GM11168 (cell line): Measurements from ENCODE around the gene DOK1.
"Not testable (repeated sequence)": the region's sequence is repeated elsewhere in the genome, so short reads cannot be mapped to it uniquely, and the experiment has no call there.

Experiments used
- in situ Hi-C: fragments of 300-500 bp; cut with MboI; formaldehyde crosslinking; loops from one replicate; pipeline ENCODE4 v1.12.0; 2022; ENCODE audit warnings: low sequenced_read_pairs; ENCODE audit not compliant: unreplicated experiment

Gene DOK1

DNA sequence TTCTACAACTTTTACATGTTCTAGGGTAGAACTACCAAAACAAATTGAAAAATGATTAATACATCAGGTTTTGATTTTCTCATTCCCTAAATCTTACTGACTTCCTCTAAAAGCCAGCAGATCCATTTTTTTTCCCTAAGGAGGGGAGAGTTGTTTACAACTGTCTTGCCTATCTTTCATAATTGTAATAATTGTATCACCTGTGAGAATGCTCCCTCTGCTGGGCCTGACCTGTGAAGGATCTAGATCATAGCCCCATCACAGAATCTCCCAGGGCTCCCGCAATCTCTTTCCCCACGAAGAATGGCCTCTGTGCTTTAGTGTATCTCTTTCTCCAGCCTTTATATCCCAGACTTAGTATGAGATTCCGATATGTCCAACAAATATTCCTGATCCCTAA lies 9.9 kb upstream of the DOK1 start:
- in situ Hi-C loops, result no loop called here

DNA sequence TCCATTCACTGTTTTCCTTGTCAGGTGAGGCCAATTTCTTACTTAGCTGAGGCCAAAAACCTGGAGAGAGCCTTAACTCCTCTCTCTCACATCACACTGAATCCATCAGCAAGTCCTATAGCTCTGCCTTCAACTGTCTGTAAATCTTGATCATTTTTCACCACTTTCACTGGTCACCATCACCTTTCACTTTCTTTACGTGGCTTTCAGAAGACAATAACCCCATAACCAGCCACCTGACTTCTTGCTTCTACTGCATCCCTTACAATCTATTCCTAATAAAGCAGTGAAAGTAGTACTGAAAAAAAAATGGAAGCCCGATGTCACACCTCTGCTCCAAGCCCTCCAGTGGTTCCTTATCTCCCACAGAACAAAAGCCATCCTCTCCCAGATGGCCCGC lies 8.5 kb upstream of the DOK1 start:
- in situ Hi-C loops, result no loop called here

DNA sequence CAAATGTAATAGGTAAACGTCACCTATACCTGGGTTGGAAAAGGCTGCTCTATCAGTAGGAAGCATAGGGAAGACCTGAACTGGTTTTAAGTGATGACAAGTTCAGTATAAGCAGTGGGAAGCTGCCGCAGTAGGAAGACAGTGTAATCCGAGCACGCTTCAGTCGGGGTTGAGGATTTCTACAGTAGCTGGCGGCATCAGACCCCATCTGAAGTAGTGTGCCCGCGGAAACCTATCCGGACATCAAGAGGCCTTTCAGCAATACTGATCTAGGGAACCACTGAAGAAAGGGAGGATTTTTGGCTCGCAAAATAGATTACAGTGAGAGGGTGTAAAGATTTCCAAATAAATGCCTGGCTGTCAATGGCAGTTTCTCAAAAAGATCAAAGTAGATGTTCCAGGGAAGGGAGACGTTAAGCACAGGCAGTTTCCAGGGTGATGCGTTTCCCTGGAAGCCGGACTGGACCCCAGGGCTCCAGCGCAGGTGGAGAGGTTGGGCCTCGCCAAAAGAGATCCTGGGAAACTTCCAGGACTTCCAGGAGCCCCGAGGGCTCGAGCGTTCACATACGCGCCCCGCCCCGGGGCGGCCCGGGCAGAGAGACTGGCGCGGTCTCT lies 6.1 kb upstream of the DOK1 start:
- in situ Hi-C loops, result no loop called here

DNA sequence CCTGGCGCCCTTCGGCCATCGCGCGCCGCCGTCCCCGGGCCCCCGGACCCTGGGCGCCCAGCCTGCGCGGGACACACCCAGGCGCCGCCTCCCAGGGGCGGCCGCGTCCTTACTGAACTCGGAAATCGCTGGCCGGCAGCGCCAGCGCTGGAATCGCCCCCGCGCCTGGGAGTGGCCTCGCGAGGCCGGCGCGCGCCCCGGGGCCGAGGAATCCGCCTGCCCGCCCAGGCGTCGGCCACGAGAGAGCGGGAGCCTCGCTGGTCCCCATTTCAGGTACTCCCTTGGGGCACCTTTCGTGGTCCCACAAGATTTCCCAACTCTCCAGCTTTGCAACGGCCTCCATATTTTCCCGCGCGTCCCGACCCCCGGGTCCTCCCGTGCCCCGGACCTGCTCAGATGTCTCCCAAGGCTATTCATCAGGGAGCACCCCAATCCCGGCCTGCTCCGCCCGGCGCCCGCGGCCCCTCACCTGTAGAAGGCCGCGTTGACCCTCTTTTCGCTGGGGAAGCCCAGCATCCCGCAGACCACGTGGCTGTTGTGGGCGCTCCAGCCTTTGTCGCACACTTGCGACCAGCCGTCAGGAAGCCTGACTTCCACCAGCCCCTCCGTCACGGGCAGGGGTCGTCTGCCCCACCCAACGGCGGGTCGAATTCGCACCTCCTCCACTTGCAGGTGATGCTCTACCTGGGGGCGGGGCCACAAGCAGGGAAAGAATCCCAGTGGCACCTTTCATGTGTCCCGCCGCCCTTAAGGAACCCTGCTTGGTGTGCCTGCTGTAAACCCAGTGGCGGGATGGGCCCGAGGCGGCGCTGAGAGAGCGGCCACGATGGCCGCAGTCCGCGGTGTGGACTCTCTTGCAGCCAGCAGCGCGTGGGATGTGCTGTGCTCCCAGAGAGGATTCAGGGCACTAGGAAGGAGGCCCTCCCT lies 5.4 kb upstream of the DOK1 start:
- in situ Hi-C loops, result no loop called here

DNA sequence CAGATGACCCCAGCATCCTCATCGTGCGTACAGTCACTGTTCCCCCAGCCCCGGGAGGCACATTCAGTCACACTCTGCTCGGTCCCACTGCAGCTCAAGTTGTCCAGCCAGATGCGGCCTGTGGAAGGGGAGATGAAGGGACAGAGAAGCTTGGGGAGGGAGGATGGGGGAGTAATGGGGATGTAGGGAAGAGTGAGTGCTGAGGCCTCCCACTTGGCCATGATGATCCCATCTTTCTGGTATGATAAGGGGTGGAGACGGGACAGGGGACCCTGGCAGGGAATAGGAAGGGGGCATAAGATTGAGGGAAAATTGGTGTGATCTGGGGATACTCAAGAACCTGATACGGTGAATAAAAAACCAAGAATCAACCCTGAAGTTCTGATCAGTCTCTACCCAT lies 4.3 kb upstream of the DOK1 start:
- in situ Hi-C loops, result no loop called here

DNA sequence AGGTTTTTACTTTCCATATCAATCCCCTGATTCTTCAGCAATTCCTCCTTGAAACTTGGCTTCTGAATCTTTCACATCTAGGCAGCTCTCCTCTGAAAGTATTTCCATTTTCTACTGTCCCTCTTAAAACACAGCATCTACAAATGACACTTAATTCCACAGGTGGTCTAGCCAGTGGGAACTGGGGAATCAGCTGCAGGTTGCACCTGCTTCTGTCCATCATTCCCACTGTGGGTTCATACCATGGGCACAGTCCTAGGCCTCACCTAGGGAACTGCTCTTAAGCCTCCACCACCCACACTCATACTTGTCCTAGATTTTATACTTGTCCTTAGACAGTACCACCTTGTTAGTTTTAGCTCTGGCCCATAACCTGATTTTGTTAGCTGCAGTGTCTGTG lies 3.0 kb upstream of the DOK1 start:
- in situ Hi-C loops, result no loop called here

DNA sequence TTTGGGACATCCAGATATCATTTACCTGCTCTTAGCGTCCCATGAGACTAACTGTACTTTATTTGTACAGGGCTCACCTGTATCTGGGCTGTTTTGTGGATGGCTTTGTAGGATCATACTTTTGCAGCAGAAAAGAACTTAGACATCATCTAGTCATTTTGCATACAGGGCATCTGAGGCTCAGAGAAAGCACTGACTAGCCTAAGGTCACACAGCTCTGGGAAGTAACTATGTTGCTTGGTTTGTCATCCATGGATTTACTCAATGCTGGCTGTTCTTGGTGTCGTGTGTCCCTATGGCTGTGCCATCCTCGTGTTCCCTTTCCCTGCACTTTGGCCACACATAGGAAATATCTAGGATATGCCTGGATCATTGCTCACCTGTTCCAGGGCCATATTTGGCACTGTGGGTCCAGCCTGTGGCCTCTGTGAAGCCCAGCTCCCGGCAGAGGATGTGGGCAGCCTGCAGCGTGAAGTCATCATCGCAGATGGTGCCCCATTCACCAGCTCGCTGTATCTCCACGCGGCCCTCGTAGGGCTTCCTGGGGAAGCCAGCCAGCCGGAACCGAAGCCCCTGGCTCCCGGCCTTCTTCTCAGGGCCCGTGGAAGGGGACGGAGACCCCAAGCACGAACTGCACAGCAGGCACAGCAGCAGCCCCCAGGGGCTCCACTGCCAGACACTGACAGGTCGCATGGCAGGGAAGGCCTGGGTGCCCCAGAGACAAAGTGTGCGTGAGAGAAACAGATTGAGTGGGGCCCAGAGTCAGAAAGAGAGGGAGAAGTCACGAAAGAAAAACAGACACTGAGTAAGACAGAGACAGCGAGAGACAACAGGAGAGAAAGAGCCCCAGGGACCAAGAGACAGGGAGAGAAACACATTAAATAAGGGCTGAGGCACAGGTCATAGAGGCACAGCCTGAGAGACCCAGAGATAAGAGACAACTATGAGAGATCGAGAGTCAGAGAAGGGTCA lies 2.3 kb upstream of the DOK1 start:
- in situ Hi-C loops, result no loop called here

DNA sequence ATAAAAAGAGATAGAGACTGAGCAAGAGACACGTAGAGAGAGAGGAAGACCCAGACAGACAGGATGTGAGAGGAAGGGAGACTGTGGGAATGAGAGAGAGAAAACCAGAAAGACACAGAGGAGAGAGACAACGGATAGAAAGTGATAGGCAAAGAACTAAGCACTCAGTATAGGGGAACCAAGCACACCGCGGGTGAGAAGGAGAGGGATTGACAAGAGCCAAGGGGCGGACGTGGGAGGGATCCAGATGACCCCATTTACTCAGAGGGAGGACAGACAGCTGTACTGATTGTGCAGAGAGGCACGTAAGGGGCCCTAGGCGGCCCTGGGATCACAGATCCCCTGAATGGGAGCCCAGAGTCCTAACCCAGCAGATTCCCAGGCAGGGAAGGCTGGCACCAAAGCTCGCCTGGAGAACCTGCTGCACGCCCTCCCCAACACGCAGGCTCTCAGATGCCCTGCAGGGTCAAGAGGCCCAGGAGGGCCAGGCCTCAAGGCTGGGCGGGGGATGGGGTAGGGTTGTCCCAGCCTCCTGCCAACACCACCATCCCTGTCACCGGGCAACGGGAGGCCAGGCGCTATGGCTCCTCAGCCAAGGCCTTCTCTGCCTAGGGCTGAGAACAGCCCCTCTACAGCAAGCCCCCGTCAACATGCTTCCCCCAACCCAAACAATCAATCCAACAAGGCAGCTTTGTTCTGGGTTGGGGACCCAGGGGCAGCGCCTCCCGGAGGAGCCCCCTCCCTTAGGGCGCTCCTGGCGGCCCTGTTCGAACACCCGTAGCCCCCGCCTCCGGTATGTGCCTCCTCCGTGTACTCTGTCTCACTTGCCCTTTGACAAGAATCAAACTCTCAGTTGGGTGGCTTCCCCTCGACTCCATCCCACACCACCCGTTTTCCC lies 1.4 kb upstream of the DOK1 start:
- in situ Hi-C loops, result no loop called here

DNA sequence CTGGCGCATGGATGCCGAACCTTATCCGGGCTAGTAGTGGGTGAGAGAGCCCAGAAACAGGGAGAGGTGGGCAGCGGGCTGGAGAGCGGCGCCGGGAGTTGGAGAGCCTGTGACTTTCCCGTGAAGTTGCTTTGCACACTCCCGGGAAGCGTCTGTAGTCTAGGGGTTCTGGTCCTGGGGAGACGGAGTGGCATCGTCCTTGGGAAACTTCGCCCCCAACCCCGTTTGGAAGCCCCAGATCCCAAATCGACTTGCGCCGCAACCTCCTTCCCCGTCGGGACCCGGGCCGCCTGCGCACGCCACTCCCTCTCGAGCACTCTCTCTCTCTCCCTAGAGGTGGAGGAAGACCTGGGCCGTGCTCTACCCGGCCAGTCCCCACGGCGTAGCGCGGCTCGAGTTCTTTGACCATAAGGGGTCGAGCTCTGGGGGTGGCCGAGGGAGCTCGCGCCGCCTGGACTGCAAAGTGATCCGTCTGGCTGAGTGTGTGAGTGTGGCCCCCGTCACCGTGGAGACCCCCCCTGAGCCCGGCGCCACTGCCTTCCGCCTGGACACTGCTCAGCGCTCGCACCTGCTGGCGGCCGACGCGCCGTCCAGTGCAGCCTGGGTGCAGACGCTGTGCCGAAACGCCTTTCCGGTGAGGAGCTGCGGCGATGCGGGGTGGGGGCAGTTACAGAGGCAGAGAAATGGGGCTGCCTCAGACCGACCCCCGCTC lies 456 bp downstream of the DOK1 start:
- in situ Hi-C loops, result no loop called here

DNA sequence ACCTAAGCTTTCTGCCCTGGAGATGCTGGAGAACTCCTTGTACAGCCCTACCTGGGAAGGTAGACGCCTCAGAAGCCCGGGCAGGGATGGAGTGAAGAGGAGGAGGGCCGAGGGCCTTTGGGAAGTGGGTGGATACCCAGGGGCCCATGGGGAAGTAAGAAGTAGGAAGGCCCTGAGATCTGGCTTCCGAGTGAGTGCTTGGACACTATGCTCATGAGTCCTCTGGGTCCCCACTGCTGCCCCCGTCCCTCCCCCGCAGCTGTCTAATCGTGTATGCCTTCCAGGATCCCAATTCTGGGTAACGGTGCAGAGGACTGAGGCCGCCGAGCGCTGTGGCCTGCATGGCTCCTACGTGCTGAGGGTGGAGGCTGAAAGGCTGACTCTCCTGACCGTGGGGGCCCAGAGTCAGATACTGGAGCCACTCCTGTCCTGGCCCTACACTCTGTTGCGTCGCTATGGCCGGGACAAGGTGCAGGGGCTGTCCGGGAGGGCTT lies 1.1 kb downstream of the DOK1 start:
- in situ Hi-C loops, result no loop called here

DNA sequence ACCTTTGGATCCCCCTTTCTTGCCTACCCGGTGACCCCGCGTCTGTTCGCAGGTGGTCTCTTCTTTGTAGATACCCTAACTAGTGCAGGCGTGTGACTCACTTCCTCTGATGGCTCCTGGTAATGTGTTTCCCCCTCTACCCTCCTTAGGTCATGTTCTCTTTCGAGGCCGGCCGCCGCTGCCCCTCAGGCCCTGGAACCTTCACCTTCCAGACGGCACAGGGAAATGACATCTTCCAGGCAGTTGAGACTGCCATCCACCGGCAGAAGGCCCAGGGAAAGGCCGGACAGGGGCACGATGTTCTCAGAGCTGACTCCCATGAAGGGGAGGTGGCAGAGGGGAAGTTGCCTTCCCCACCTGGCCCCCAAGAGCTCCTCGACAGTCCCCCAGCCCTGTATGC lies 1.6 kb downstream of the DOK1 start:
- in situ Hi-C loops, result no loop called here

DNA sequence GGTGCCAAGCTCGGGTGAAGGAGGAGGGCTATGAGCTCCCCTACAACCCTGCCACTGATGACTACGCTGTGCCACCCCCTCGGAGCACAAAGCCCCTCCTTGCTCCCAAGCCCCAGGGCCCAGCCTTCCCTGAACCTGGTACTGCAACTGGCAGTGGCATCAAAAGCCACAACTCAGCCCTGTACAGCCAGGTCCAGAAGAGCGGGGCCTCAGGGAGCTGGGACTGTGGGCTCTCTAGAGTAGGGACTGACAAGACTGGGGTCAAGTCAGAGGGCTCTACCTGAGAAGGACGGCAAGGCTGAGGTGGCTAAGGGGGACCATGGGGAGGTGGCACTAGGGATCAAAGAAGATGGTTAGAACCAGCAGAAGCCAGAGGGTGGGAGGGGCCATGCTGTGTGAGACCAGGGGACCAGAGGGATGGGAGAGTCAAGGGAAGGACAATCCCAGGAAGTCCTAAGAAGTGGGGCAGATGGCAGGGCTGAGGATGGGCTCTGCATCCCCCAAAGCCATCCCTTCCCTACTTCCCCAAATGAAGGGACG lies 2.4 kb downstream of the DOK1 start:
- in situ Hi-C loops, result no loop called here

DNA sequence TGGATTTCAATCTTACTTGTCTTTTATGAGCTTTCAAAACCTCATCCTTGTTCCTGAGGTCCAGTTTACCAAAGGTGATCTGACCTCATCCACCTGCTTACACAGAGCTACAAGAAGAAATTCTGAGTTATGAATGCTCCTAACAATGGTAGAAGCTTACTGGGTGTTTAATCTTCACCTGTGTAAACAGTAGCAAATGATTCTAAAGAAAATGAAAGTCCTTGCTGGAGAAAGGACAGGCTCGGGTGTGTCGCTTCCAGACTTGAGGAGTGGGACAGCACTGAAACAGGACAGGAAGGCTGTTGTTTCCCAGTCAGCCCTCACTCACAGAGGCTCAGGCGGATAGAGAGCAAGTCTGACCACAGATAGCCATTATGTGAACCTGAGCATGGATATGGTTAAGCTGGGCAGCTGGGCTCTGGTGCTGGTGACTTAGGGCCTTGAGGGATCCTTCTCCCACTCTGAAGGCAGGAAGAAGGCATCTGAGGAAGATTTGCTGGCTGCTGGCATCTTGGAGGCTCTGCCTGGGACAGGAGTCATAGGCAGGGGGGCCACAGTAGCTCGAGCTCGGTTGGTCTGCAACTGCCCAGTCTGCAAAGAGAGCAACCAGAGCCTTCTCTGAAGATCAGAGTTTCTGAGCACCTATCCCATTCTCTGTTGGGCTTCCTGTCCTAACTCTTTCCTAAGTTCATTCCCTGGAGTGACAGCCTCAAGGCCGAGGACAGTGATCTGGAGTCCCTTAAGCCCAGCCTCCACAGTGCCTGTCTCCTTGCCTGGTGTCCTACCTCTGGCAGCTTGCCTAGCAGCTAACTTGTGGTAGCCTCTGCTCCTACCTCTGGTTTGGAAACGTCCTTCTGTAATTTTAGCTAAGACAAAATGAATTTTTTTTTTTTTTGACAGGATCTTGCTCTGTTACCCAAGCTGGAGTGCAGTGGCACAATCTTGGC lies 4.0 kb downstream of the DOK1 start:
- in situ Hi-C loops, result no loop called here

DNA sequence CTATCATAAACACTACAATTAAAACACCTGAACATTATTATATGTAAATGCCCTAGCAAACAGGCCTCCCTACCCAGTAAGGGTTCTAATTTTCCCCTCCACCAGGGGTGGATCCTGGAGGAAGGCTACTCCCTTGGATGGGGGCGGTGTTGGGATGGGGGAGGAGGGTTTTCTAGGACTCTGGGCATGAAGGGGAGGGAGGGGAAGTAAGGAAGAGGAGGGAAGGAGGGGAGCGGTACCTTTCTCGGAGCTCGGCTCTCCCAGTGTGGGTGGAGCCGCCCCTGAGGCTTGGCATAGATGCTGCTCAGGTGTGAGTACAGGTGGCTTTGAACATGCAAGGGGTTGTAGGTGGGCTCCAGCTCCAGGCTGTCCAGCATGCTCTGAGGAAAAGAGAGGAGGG lies 5.4 kb downstream of the DOK1 start:
- in situ Hi-C loops, result no loop called here

DNA sequence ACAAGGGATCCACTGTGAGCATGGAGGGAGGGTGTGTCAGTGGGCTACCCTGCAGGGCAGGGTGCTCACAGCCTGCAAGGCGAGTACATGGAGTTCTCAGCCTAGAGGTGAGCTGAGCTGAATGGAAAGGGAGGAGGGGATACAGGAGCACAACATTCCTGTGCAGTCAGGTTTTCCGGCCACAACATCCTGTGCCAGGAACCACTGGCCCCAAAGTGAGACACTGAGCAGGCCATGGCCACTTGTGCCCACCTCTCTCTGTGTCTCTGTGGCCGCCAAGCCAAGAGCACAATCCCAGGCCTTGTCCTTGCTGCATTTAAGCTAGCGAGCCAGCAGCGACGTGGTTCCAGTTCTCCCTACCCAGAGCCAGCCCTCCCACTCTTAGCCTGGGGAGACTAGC lies 6.1 kb downstream of the DOK1 start:
- in situ Hi-C loops, result no loop called here

DNA sequence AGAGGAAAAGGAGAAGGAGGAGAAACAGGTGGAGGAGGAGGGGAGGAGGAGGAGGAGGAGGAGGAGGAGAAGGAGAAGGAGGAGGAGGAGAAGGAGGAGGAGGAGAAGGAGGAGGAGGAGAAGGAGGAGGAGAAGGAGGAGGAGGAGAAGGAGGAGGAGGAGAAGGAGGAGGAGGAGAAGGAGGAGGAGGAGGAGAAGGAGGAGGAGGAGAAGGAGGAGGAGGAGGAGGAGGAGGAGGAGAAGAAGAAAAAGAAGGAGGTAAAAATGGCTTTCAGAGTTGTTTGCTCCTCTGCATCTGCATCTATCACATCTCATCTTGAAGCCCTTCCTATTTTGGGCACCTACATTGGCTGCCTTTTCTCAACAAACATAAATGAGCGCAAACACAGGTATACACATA lies 6.5 kb downstream of the DOK1 start:
- in situ Hi-C loops, result not testable (repeated sequence)

DNA sequence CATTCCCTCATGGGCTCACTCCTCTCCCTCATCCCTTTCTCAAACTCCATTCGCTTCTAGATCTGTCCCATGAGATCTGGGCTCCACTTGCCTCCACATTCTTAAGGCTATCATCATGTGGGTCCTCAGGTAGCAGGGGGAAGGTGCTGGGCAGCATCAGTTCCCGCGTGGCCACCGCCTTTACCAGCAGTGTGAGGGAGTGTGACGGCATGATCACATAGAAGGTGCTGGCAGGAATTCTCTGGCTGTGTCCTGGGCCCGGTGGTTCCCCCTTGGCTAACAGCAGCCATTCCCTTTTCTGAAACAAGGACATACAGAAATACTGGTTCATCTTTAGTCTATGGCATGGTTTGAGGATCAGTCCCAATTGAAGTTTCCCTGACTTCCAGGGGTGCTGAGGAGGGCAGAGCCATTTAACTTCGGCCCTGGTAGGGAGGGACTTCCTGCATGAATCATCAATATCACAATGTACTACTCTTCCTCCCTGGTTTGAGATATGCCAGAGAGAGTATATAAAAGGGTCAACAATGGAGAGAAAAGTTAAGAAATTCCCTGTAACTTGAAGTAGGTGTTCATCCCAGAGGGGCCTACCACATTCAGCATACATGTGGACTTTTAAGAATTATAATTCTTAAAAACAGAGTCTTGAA lies 7.7 kb downstream of the DOK1 start:
- in situ Hi-C loops, result no loop called here
